Adipose tissue (tissue), 3 donors: Measurements from ENCODE around the gene LRRK1. TPM values are rescaled to one million over a fixed set of nuclear protein-coding genes. Genes with fewer than 3 reads are reported as not detected.

ENCODE experiments used
- H3K27ac ChIP-seq: one replicate; pipeline ENCODE4 v1.5.1; 2013; ENCODE audit warnings: low read depth, low read length
- WGBS, 3 donors: extraction: QIAGEN DNeasy Blood & Tissue Kit; methylation state at CpG; one replicate each; pipeline ENCODE4 v1.1.7; 2013; 5-methylcytosine and 5-hydroxymethylcytosine counted together
- polyA plus RNA-seq, 3 donors: library from polyadenylated mRNA; stranded (reverse); fragments of 200-250 nt; gene quantifications; one replicate each; pipeline ENCODE4 v1.2.3, GENCODE V29; 2013
- donor health status: healthy with polysubstance abuse.
- donor health status: Bipolar disorder and iron deficiency.
- donor health status: healthy.

LRRK1 gene
- polyA plus RNA-seq, 3 donors: 5.2 to 11.5 (median 5.9) TPM

DNA sequence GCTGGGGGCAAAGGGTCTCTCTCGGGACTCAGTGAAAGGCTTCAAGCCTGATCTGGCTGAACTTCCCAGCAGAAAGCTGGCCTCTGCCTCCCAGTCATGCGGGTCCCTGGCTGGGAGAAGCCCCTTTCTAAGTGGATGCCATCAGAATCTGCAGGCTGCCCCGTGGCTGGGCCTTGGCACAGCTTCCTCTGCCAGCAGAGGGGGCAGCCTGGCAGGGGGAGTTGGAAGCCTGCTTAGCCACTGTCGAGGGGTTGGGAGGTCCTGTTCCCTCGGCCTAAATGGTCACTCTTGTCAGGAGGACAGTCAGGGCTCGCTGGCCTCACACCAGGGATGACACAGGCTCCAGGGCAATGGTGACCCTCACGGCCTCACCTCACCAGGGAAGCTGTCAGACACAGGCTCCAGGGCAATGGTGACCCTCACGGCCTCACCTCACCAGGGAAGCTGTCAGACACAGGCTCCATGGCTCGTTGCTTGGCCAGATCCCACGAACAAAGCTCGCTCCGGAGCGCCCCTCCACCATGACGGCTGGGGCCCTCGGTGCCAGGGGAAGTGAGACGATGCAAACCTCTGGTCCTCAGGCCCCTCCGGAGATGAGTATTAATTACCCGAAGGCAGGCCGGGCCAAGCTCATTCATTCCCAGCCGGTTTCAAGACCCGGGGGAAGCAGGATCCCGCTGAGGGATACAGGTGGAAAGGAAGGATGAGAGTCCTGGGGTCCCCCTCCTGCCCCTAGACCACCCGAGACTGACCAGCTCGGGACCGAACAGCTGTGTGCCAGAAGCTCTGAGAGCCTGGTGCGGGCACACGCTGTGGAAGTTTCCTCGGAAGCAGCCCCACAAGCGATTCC lies 181.7 kb downstream of the LRRK1 start:
- no peak overlapping the region for H3K27ac ChIP-seq
- WGBS, 3 donors: 88 to 93% (median 93%) methylated on average over 29 of the region's 29 CpGs

DNA sequence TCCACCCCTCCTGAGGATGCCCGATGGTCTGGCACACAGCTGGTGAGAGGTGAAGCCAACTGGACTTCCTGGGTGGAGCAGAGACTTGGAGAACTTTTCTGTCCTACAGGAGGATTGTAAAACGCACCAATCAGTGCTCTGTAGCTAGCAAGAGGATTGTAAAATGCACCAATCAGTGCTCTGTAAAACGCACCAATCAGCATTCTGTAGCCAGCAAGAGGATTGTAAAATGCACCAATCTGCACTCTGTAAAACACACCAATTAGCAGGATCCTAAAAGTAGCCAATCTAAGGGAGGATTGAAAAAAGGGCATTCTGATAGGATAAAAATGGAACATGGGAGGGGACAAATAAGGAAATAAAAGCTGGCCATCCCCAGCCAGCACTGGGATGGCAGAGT lies 182.5 kb downstream of the LRRK1 start:
- H3K27ac ChIP-seq: no peak overlapping the region
- 88 to 99% (median 96%) methylated on average over 3 of the region's 3 CpGs for WGBS, 3 donors

DNA sequence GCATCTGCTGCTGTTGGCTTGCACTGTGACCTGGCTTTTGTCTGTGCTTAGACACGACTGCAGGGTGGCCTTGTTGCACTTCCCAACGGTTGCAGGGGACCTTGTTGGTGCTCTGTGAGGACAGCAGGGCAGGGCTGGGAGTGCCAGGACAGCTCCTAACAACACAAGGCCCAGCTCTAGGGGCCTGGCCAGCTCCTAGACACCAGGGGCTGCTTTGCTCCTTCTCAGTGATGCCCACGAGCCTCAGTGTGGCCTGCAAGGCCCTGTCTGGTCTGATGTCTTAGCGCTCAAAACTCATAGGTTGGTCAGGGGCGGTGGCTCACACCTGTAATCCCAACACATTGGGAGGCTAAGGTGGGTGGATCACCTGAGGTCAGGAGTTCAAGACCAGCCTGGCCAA lies 183.6 kb downstream of the LRRK1 start:
- 70 to 80% (median 77%) methylated on average over 5 of the region's 5 CpGs for WGBS, 3 donors
- no peak overlapping the region for H3K27ac ChIP-seq

- no peak overlapping the region for H3K27ac ChIP-seq
- WGBS, 3 donors: 84 to 90% (median 87%) methylated on average over 8 of the region's 8 CpGs
Observed at GRCh38 chr15:101103598-101103997, 184.4 kb downstream of the LRRK1 start.

GRCh38 chr15:101104141-101104540 lies 185.0 kb downstream of the LRRK1 start:
- 85 to 96% (median 93%) methylated on average over 9 of the region's 9 CpGs for WGBS, 3 donors
- H3K27ac ChIP-seq: no peak overlapping the region

- 82 to 93% (median 83%) methylated on average over 7 of the region's 7 CpGs for whole genome bisulfite sequencing, 3 donors
Observed at GRCh38 chr15:101105059-101105891, 186.1 kb downstream of the LRRK1 start.

DNA sequence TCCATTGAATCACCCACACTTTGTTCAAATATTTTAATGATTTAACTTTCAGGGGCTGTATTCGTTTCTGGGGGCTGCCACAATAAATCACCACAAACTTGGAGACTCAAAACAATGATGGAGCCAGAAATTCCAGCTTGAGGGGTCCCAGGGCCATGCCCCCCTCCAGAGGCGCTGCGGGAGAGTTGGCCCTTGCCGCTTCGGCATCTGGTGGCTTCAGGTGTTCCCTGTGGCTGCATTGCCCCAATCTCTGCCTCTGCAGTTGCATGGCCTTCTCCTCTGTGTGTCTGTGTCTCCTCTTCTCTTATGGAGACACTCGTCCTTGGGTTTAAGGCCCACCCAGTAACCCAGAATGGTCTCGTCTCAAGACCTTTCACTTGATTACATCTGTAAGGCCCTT lies 187.9 kb downstream of the LRRK1 start:
- no peak overlapping the region for H3K27ac ChIP-seq
- WGBS, 3 donors: 80 to 89% (median 88%) methylated on average over 7 of the region's 7 CpGs

More at GRCh38 chr15:101105059-101105891, 186.1 kb downstream of the LRRK1 start:
- H3K27ac ChIP-seq: no peak overlapping the region

DNA sequence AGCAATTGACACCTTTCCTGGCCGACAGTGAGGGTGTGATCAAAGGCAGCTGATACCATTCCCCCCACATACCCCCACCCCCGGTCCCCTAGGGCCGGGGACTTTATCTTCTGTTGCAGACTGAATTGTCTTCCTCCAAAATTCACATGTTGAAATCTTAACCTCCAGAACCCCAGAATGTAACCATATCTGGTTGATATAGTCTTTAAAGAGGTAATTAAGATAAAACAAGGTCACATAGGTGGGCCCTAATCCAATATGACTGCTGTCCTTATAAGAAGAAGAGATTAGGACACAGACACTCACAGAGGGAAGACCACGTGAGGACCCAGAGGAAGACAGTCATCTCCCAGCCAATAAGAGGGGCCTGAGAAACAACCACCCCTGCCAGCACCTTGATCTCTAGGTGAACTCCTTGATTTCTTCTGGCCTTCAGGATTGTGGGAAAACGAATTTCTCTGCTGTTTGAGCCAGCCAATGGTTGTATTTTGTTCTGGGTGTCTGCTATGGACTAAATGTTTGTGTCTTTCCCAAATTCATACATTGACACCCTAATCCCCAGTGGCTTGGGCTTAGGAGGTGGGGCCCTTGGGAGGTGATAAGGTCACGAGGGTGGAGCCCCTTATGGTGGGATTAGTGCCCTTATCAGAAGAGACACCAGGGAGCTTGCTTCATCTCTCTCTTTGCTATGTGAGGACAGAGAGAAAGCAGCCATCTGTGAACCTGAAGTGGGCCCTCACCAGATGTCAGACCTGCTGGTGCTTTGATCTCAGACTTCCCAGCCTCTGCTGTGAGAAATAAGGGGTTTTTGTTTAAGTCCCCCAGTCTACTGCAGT lies 188.7 kb downstream of the LRRK1 start:
- no peak overlapping the region for H3K27ac ChIP-seq
- whole genome bisulfite sequencing, 3 donors: 73 to 82% (median 75%) methylated on average over 6 of the region's 6 CpGs

DNA sequence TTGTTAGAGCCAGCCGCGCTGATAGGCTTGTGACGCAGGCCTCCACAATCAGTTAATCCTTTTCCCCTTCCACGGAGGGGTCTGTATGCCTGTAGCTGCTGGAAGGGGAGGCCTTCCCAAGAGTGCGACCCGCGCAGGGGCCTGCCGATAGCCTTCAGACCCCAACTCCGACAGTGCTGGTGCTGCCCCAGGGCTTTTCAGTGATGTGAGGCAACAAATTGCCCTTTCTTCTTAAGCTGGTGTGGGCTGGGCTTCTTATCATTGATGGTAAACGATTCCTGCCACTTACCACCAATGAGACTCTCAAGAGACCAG lies 189.3 kb downstream of the LRRK1 start:
- no peak overlapping the region for H3K27ac ChIP-seq
- 92 to 96% (median 96%) methylated on average over 10 of the region's 10 CpGs for WGBS, 3 donors

DNA sequence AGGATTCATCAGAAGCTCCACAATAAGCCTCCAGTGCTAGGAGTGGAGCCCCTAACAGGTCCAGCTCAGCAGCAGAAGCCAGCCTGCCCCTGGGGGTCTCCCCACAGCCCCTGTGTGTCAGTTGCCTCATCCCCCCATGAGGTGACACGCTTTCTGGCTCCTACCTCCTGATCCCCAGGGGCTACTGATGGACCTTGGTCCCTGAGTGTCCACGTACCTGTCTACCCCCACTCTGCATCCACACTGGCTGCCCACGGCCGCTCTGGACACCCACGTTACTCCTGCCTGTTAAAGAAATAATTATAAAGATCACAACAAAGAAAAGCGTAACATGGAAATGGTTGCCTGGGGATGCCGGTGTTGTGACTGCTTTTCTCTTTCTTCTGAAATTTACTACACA lies 189.6 kb downstream of the LRRK1 start:
- no peak overlapping the region for H3K27ac ChIP-seq
- WGBS, 3 donors: 97 to 99% (median 97%) methylated on average over 7 of the region's 7 CpGs

DNA sequence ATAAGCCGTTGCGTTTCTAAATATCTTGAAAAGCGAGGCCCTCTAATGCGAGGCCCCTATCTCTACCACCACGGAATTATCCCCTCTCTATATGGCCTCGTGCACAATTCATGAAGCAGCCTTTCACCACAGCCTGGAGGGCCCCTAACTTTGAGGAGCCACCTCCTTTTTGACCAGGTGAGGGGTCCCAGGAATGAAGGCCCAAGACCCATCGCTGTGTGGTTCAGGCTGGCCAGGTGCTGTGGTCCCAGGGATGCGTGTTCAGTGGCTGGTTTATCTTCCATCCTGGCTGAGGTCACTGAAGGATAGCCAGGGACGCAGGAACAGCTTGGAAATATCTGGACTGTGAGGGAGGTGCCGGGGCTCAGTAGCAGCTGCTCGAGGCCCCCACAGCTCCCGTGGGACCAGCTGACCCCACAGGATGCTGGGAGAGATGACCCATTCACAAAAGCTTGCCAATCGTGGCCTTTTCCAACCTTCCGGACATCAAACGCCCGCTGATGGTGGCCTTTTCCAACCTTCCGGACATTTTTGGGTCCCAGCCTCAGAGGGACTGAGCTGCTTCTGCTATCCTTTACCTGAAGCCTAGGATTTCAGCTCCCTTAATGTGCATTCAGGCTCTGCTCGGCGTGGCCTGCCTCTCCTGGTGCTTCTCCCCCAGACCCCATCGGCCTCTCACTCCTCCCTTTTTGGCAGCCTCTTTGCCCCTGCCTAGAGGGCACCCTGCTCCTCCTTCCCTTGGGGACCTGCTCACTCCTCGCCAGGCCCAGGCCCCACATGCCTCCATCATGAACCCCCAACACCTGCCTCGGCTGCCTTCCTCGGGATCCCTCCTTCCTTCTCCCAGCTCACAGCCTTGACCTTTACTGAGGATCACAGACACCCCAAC lies 191.8 kb downstream of the LRRK1 start:
- no peak overlapping the region for H3K27ac ChIP-seq
- WGBS, 3 donors: 75 to 85% (median 85%) methylated on average over 22 to 23 of the region's 23 CpGs

- no peak overlapping the region for H3K27ac ChIP-seq
- 85 to 88% (median 87%) methylated on average over 16 of the region's 16 CpGs for WGBS, 3 donors
Observed at GRCh38 chr15:101111570-101112262, 192.6 kb downstream of the LRRK1 start.

GRCh38 chr15:101112336-101113113 lies 193.4 kb downstream of the LRRK1 start:
- WGBS, 3 donors: 63 to 77% (median 68%) methylated on average over 16 of the region's 16 CpGs

GRCh38 chr15:101113114-101114005 lies 194.2 kb downstream of the LRRK1 start:
- 83 to 87% (median 85%) methylated on average over 19 of the region's 19 CpGs for WGBS, 3 donors
- H3K27ac ChIP-seq: no peak overlapping the region

More at GRCh38 chr15:101112336-101113113, 193.4 kb downstream of the LRRK1 start:
- no peak overlapping the region for H3K27ac ChIP-seq

DNA sequence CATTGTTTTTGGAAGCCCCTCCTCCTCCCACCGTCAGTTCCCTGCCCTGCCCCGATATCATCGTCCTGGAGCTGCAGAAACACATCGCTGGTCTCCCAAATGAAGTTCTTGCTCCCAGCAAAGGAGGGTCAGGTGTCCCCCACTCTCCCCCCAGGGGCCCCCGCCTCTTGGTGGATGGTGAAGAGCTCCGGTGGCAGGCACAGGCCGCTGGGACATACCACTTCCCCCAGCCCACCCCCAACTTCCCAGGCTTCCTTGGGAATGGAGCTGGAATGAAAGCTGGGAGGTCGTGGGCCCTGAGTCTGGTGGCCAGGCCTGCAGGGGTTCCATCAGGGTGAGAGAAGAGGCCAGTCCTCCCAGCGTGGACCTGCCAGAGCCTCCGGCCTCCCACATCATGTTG lies 195.0 kb downstream of the LRRK1 start:
- 68 to 73% (median 68%) methylated on average over 9 to 10 of the region's 10 CpGs for WGBS, 3 donors
- H3K27ac ChIP-seq: no peak overlapping the region

GRCh38 chr15:101114610-101115009 lies 195.5 kb downstream of the LRRK1 start:
- no peak overlapping the region for H3K27ac ChIP-seq
- 93 to 95% (median 95%) methylated on average over 4 of the region's 4 CpGs for WGBS, 3 donors
